SU-DHL-6 (cell line): ENCODE measurements around the gene ZC3HAV1.

ENCODE experiments used
- EZH2phosphoT487 ChIP-seq: fragments of 200-600 bp; sonication (generic), shearing (Covaris generic); conservative IDR thresholded peaks from 2 replicates; pipeline ENCODE4 v1.6.1; 2018; ENCODE audit warnings: mild to moderate bottlenecking, antibody characterized with exemption, low read length, moderate library complexity, mixed read lengths
- TF ChIP-seq, protein P1 (sequence below): fragments of 200-600 bp; sonication (generic); IDR thresholded peaks from one replicate; pipeline ENCODE4 v1.5.1; 2017; ENCODE audit warnings: antibody characterized with exemption, mild to moderate bottlenecking, low read length, moderate library complexity; ENCODE audit not compliant: insufficient read depth, poor library complexity, severe bottlenecking

DNA sequence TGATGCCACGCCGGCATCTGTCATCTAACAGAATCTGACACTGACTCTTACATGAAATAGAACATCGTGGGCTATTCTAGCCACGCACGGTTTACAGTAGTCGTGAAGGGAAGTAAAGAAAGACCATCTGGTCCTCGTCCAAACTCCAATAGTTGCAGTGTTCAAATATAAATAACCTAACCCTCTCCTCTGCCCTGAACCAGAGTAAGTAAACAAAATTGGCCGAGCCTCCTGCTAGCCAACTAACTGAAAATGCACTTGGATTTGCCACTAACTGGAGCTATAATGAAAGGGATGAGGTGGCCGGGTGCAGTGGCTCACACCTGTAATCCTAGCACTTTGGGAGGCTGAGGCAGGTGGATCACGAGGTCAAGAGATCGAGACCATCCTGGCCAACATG, 44.2 kb downstream of the ZC3HAV1 start:
- TF ChIP-seq, protein P1, sequence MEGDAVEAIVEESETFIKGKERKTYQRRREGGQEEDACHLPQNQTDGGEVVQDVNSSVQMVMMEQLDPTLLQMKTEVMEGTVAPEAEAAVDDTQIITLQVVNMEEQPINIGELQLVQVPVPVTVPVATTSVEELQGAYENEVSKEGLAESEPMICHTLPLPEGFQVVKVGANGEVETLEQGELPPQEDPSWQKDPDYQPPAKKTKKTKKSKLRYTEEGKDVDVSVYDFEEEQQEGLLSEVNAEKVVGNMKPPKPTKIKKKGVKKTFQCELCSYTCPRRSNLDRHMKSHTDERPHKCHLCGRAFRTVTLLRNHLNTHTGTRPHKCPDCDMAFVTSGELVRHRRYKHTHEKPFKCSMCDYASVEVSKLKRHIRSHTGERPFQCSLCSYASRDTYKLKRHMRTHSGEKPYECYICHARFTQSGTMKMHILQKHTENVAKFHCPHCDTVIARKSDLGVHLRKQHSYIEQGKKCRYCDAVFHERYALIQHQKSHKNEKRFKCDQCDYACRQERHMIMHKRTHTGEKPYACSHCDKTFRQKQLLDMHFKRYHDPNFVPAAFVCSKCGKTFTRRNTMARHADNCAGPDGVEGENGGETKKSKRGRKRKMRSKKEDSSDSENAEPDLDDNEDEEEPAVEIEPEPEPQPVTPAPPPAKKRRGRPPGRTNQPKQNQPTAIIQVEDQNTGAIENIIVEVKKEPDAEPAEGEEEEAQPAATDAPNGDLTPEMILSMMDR: no peak
- TF ChIP-seq EZH2phosphoT487: no peak
